K562 (cell line): Measurements from ENCODE around the gene OR2M4. TPM values are rescaled to one million over a fixed set of nuclear protein-coding genes. Genes with fewer than 3 reads are reported as not detected.

ENCODE experiments used
- ATAC-seq: fragments of 200-7000 bp; cut with Tn5 transposase; 3 replicates; pipeline ENCODE4 v1.9.1; 2020; ENCODE audit warnings: moderate library complexity
- BruUV-seq: library from RNA; stranded (reverse); fragments of 400-500 nt; replicated peaks from 2 replicates; lab custom pipeline; 2021; lab: Mats Ljungman, UMichigan
- CTCF ChIA-PET: fragments of 300-600 bp; formaldehyde crosslinking; extraction: SDS; loops from one replicate; lab custom pipeline; 2021; ENCODE audit warnings: low intra/inter-chr PET ratio; lab: Yijun Ruan, JAX
- POLR2A ChIA-PET: fragments of 300-600, 350-650 bp; sonication (Branson Sonifier 250); formaldehyde crosslinking; extraction: SDS; loops from one replicate; lab custom pipeline; 2021; ENCODE audit warnings: antibody characterized with exemption, inconsistent platforms; lab: Yijun Ruan, JAX
- DNase-seq, 4 experiments: peaks; one replicate each; pipeline versions ENCODE4 v3.0.0 to v3.0.0-alpha.2; 2011 to 2018; ENCODE audit warnings: low spot score in 3 of 4, mixed read lengths in 3 of 4; ENCODE audit errors: extremely low read depth in 1 of 4
- FAIRE-seq: peaks from 2 replicates; lab custom pipeline; 2011; peaks lifted over from hg19 to GRCh38; lab: Jason Lieb, UNC
- H2AFZ ChIP-seq: 2 replicates; pipeline ENCODE4 v1.6.0; 2011; ENCODE audit warnings: low read depth, low read length, control low read depth, inconsistent platforms
- H3K27ac ChIP-seq: fragments of 200-600 bp; 3 replicates; pipeline ENCODE4 v1.8.0; 2011; ENCODE audit warnings: low read depth, mild to moderate bottlenecking, control low read depth, inconsistent platforms, low read length, moderate library complexity, mixed read lengths; ENCODE audit errors: extremely low read depth
- H3K27me3 ChIP-seq, 2 experiments: fragments of 300-600 bp in 1 of 2; 2 replicates in 1 of 2; 3 replicates in 1 of 2; pipeline versions ENCODE4 v1.6.0 to v1.8.0; 2011; ENCODE audit warnings: inconsistent platforms in 2 of 2, low read length in 2 of 2, mild to moderate bottlenecking in 1 of 2, mixed read lengths in 1 of 2, moderate library complexity in 1 of 2; ENCODE audit not compliant: control insufficient read depth in 2 of 2, insufficient read depth in 2 of 2
- H3K36me3 ChIP-seq: fragments of 300-600 bp; 3 replicates; pipeline ENCODE4 v1.8.0; 2011; ENCODE audit warnings: mild to moderate bottlenecking, low read length, inconsistent platforms; ENCODE audit not compliant: control insufficient read depth, insufficient read depth
- H3K4me1 ChIP-seq, 2 experiments: fragments of 200-600 bp in 1 of 2; replicated peaks in 1 of 2; 2 replicates in 1 of 2; 3 replicates in 1 of 2; pipeline versions ENCODE4 v1.5.1 to v1.8.0; 2011; ENCODE audit warnings: inconsistent platforms in 2 of 2, low read length in 2 of 2, mild to moderate bottlenecking in 1 of 2, mixed read lengths in 1 of 2, moderate library complexity in 1 of 2; ENCODE audit not compliant: control insufficient read depth in 2 of 2, insufficient read depth in 2 of 2
- H3K4me2 ChIP-seq: 2 replicates; pipeline ENCODE4 v1.6.1; 2011; ENCODE audit warnings: low read length, control low read depth, inconsistent platforms, mixed read lengths; ENCODE audit not compliant: insufficient read depth
- H3K4me3 ChIP-seq: fragments of 200-600 bp; sonication (generic), shearing (Covaris generic); 2 replicates; pipeline ENCODE4 v1.5.1; 2016; ENCODE audit warnings: control low read depth, inconsistent platforms
- H3K79me2 ChIP-seq: fragments of 200-600 bp; 3 replicates; pipeline ENCODE4 v1.8.0; 2011; ENCODE audit warnings: low read length, inconsistent platforms; ENCODE audit not compliant: control insufficient read depth, insufficient read depth
- H3K9ac ChIP-seq, 2 experiments: 2 replicates each; pipeline versions ENCODE4 v1.6.0 to v1.6.1; 2011; ENCODE audit warnings: low read depth in 2 of 2, low read length in 2 of 2, control low read depth in 1 of 2, inconsistent platforms in 1 of 2, mild to moderate bottlenecking in 1 of 2, mixed read lengths in 1 of 2; ENCODE audit not compliant: insufficient read depth in 1 of 2
- H3K9me1 ChIP-seq: one replicate; pipeline ENCODE4 v1.6.0; 2011; ENCODE audit warnings: inconsistent platforms, mild to moderate bottlenecking, low read length, moderate library complexity; ENCODE audit not compliant: control insufficient read depth, insufficient read depth
- H3K9me3 ChIP-seq: replicated peaks from 2 replicates; pipeline ENCODE4 v1.5.1; 2011; ENCODE audit warnings: low read depth, low read length, inconsistent platforms; ENCODE audit not compliant: control insufficient read depth, insufficient read depth
- H4K20me1 ChIP-seq: replicated peaks from 2 replicates; pipeline ENCODE4 v1.6.1; 2011; ENCODE audit warnings: low read length, inconsistent platforms, mixed read lengths; ENCODE audit not compliant: control insufficient read depth, insufficient read depth
- CEBPG ChIP-seq, 3 experiments: fragments of 200-800 bp in 1 of 3; sonication (Bioruptor generic) in 1 of 3; sonication (generic) in 1 of 3; formaldehyde crosslinking in 1 of 3; IDR thresholded peaks in 2 of 3; conservative IDR thresholded peaks in 1 of 3; 2 replicates each; pipeline versions ENCODE4 v1.6.1 to v1.8.0; 2016 to 2022; ENCODE audit warnings: missing compliant biosample characterization in 2 of 3, missing genetic modification characterization in 2 of 3, mild to moderate bottlenecking in 1 of 3, missing genetic modification reagents in 1 of 3
- CHCHD3 ChIP-seq: fragments of 250-450 bp; sonication (Bioruptor Pico); IDR thresholded peaks from 2 replicates; pipeline ENCODE4 v2.1.2; 2022; ENCODE audit warnings: mild to moderate bottlenecking
- CREBBP ChIP-seq: IDR thresholded peaks from one replicate; pipeline ENCODE4 v1.6.1; 2012; ENCODE audit warnings: low read depth, mild to moderate bottlenecking, control low read depth, inconsistent platforms, low read length
- HMG20A ChIP-seq: fragments of 450-650 bp; formaldehyde crosslinking; conservative IDR thresholded peaks from 2 replicates; pipeline ENCODE4 v1.4.0; 2020; ENCODE audit warnings: mild to moderate bottlenecking, mixed read lengths
- NFE2 ChIP-seq: IDR thresholded peaks from 2 replicates; pipeline ENCODE4 v1.6.1; 2014; ENCODE audit warnings: antibody characterized with exemption, low read depth
- PML ChIP-seq: IDR thresholded peaks from 2 replicates; pipeline ENCODE4 v1.6.1; 2012; ENCODE audit warnings: low read length, inconsistent platforms
- PRPF4 ChIP-seq: fragments of 200-400 bp; formaldehyde crosslinking; IDR thresholded peaks from one replicate; pipeline ENCODE4 v1.6.1; 2017; ENCODE audit warnings: low read length, low read depth, mild to moderate bottlenecking; ENCODE audit not compliant: insufficient read depth, poor library complexity, severe bottlenecking
- RBFOX2 ChIP-seq: fragments of 200-400 bp; formaldehyde crosslinking; IDR thresholded peaks from 2 replicates; pipeline ENCODE4 v1.6.1; 2017; ENCODE audit warnings: low read depth, mild to moderate bottlenecking, low read length, moderate library complexity
- WGBS: fragments of 100-300 bp; shearing (Covaris generic); methylation state at CpG from one replicate; pipeline ENCODE4 v1.1.6; 2016; ENCODE audit warnings: low coverage, mixed read lengths; ENCODE audit not compliant: insufficient coverage; ENCODE audit errors: missing lambda C conversion rate; 5-methylcytosine and 5-hydroxymethylcytosine counted together
- in situ Hi-C: fragments of 300-500 bp; cut with MboI; formaldehyde crosslinking; loops from 4 replicates; pipeline ENCODE4 v1.15.0; 2018; ENCODE audit warnings: inconsistent platforms, mixed read lengths
- intact Hi-C: fragments of 100-400 bp; cut with micrococcal nuclease; formaldehyde crosslinking; loops from 2 replicates; pipeline ENCODE4 v1.14.2; 2022
- polyA plus RNA-seq, 8 experiments: library from polyadenylated mRNA; depleted of rRNA in 4 of 8; stranded (reverse) in 5 of 8; unstranded in 3 of 8; fragments of >200 nt; fragmentation: Nextera tagmentation in 2 of 8; fragmentation: Illumina TruSeq in 1 of 8; extraction: Ambion mirVana in 2 of 8; extraction: Trizol in 1 of 8; gene quantifications; 2 replicates each; pipeline versions ENCODE4 v1.2.1 to v1.2.3, GENCODE V29; 2011 to 2014; ENCODE audit warnings: inconsistent platforms in 1 of 8, missing spikeins in 1 of 8
- total RNA-seq, 7 experiments: library from RNA; depleted of rRNA in 6 of 7; stranded (reverse); fragments of >200 nt in 6 of 7; fragmentation: Illumina TruSeq in 2 of 7; extraction: Trizol in 2 of 7; gene quantifications; 2 replicates each; pipeline versions ENCODE4 v1.2.1 to v1.2.3, GENCODE V29; 2011 to 2021; ENCODE audit warnings: low replicate concordance in 1 of 7
- TF ChIP-seq, protein P1 (sequence below): sonication (generic); formaldehyde crosslinking; IDR thresholded peaks from 2 replicates; pipeline ENCODE4 v1.8.0; 2022; ENCODE audit warnings: missing genetic modification reagents, mild to moderate bottlenecking, borderline replicate concordance
- TF ChIP-seq, protein P2 (sequence below), 2 experiments: fragments of 200-800 bp in 1 of 2; sonication (Bioruptor generic) in 1 of 2; sonication (generic) in 1 of 2; formaldehyde crosslinking in 1 of 2; IDR thresholded peaks in 1 of 2; conservative IDR thresholded peaks in 1 of 2; 2 replicates each; pipeline versions ENCODE4 v1.5.0 to v1.6.1; 2016 to 2020; ENCODE audit warnings: missing compliant biosample characterization in 1 of 2, missing genetic modification characterization in 1 of 2, missing genetic modification reagents in 1 of 2
- TF ChIP-seq, protein P3 (sequence below), 2 experiments: fragments of 450-650 bp; IDR thresholded peaks; 2 replicates each; pipeline ENCODE4 v1.6.1; 2018; ENCODE audit warnings: mild to moderate bottlenecking in 2 of 2, low read depth in 1 of 2; ENCODE audit not compliant: partially characterized antibody in 2 of 2
- TF ChIP-seq, protein P4 (sequence below): sonication (generic); formaldehyde crosslinking; IDR thresholded peaks from 2 replicates; pipeline ENCODE4 v1.8.1; 2023; ENCODE audit warnings: mild to moderate bottlenecking, missing genetic modification reagents

The OR2M4 gene
- total and polyA plus RNA-seq, 9 of the 15 experiments (the other 6 are each of a cell fraction or from before 2014, with no cell fraction given): not detected

DNA sequence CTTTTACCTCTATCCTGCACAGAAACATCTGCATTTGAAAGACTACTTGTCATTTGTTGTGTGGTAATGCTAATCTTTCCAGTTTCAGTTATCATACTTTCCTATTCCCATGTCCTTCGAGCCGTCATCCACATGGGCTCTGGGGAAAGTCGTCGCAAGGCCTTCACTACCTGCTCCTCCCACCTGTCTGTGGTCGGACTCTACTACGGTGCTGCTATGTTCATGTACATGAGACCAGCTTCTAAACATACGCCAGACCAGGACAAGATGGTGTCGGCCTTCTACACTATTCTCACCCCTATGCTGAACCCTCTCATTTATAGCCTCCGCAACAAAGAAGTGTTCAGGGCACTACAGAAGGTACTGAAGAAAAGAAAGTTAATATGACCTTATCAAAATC lies 8.3 kb downstream of the OR2M4 start:
- Histone ChIP-seq H2AFZ (no peak overlapping the region), H3K79me2 (no peaks in the 10 kb centered on the region), H3K4me2 (no peak overlapping the region), H3K4me1 (no peaks in the 10 kb centered on the region), H3K36me3 (no peaks in the 10 kb centered on the region), H3K9me3 (no peaks in the 10 kb centered on the region), H3K9me1 (no peaks in the 10 kb centered on the region), H4K20me1 (no peaks in the 10 kb centered on the region), H3K27ac (no peak overlapping the region), H3K27me3 (no peaks in the 10 kb centered on the region), H3K4me3 (no peak overlapping the region), H3K9ac (no peak overlapping the region)
- intact Hi-C loops: no loop called here
- WGBS: 0% methylated on average over 9 of the region's 9 CpGs
- no peak for FAIRE-seq
- no TSS peak for BruUV-seq
- ATAC-seq: no peak
- in situ Hi-C loops: no loop called here
- POLR2A ChIA-PET: no interaction called here
- CTCF ChIA-PET: no interaction called here
- DNase-seq: no peak
- TF ChIP-seq CHCHD3 (CRISPR knock-in tag): no peak
- TF ChIP-seq, protein P1, sequence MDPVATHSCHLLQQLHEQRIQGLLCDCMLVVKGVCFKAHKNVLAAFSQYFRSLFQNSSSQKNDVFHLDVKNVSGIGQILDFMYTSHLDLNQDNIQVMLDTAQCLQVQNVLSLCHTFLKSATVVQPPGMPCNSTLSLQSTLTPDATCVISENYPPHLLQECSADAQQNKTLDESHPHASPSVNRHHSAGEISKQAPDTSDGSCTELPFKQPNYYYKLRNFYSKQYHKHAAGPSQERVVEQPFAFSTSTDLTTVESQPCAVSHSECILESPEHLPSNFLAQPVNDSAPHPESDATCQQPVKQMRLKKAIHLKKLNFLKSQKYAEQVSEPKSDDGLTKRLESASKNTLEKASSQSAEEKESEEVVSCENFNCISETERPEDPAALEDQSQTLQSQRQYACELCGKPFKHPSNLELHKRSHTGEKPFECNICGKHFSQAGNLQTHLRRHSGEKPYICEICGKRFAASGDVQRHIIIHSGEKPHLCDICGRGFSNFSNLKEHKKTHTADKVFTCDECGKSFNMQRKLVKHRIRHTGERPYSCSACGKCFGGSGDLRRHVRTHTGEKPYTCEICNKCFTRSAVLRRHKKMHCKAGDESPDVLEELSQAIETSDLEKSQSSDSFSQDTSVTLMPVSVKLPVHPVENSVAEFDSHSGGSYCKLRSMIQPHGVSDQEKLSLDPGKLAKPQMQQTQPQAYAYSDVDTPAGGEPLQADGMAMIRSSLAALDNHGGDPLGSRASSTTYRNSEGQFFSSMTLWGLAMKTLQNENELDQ (CRISPR knock-in tag): no peak
- no peak for TF ChIP-seq CREBBP
- TF ChIP-seq, protein P2, sequence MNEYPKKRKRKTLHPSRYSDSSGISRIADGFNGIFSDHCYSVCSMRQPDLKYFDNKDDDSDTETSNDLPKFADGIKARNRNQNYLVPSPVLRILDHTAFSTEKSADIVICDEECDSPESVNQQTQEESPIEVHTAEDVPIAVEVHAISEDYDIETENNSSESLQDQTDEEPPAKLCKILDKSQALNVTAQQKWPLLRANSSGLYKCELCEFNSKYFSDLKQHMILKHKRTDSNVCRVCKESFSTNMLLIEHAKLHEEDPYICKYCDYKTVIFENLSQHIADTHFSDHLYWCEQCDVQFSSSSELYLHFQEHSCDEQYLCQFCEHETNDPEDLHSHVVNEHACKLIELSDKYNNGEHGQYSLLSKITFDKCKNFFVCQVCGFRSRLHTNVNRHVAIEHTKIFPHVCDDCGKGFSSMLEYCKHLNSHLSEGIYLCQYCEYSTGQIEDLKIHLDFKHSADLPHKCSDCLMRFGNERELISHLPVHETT (CRISPR knock-in tag; conservative IDR thresholded peaks at IDR 0.05 in 1 of 2, IDR thresholded peaks at IDR 0.05 in 1 of 2): no peak
- TF ChIP-seq HMG20A (CRISPR knock-in tag): no peak
- no peak for TF ChIP-seq CEBPG (CRISPR knock-in tag; IDR thresholded peaks at IDR 0.05)
- TF ChIP-seq CEBPG (tag; conservative IDR thresholded peaks at IDR 0.05 in 1 of 2, IDR thresholded peaks at IDR 0.05 in 1 of 2): no peak
- no peak for TF ChIP-seq NFE2
- TF ChIP-seq PRPF4: no peak
- TF ChIP-seq RBFOX2: no peak
- TF ChIP-seq, protein P3, sequence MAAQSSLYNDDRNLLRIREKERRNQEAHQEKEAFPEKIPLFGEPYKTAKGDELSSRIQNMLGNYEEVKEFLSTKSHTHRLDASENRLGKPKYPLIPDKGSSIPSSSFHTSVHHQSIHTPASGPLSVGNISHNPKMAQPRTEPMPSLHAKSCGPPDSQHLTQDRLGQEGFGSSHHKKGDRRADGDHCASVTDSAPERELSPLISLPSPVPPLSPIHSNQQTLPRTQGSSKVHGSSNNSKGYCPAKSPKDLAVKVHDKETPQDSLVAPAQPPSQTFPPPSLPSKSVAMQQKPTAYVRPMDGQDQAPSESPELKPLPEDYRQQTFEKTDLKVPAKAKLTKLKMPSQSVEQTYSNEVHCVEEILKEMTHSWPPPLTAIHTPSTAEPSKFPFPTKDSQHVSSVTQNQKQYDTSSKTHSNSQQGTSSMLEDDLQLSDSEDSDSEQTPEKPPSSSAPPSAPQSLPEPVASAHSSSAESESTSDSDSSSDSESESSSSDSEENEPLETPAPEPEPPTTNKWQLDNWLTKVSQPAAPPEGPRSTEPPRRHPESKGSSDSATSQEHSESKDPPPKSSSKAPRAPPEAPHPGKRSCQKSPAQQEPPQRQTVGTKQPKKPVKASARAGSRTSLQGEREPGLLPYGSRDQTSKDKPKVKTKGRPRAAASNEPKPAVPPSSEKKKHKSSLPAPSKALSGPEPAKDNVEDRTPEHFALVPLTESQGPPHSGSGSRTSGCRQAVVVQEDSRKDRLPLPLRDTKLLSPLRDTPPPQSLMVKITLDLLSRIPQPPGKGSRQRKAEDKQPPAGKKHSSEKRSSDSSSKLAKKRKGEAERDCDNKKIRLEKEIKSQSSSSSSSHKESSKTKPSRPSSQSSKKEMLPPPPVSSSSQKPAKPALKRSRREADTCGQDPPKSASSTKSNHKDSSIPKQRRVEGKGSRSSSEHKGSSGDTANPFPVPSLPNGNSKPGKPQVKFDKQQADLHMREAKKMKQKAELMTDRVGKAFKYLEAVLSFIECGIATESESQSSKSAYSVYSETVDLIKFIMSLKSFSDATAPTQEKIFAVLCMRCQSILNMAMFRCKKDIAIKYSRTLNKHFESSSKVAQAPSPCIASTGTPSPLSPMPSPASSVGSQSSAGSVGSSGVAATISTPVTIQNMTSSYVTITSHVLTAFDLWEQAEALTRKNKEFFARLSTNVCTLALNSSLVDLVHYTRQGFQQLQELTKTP (IDR thresholded peaks at IDR 0.05; ENCODE audit: low read depth in 1 of 2, partially characterized antibody in 2 of 2): no peak
- no peak for TF ChIP-seq PML
- TF ChIP-seq, protein P4, sequence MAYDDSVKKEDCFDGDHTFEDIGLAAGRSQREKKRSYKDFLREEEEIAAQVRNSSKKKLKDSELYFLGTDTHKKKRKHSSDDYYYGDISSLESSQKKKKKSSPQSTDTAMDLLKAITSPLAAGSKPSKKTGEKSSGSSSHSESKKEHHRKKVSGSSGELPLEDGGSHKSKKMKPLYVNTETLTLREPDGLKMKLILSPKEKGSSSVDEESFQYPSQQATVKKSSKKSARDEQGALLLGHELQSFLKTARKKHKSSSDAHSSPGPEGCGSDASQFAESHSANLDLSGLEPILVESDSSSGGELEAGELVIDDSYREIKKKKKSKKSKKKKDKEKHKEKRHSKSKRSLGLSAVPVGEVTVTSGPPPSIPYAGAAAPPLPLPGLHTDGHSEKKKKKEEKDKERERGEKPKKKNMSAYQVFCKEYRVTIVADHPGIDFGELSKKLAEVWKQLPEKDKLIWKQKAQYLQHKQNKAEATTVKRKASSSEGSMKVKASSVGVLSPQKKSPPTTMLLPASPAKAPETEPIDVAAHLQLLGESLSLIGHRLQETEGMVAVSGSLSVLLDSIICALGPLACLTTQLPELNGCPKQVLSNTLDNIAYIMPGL (CRISPR knock-in tag): no peak
